Astrocyte (in vitro differentiated cells and primary cell): ENCODE data around the gene CREB5.

Experiments used
- EZH2 ChIP-seq: IDR thresholded peaks from 2 replicates; pipeline ENCODE4 v1.6.1; 2012; ENCODE audit warnings: mild to moderate bottlenecking, low read length, inconsistent platforms; ENCODE audit not compliant: insufficient read depth
- TF ChIP-seq, protein P1 (sequence below): IDR thresholded peaks from 2 replicates; pipeline ENCODE4 v1.5.1; 2011; ENCODE audit warnings: low read depth, mild to moderate bottlenecking, inconsistent platforms, low read length, moderate library complexity; ENCODE audit not compliant: insufficient read depth

DNA sequence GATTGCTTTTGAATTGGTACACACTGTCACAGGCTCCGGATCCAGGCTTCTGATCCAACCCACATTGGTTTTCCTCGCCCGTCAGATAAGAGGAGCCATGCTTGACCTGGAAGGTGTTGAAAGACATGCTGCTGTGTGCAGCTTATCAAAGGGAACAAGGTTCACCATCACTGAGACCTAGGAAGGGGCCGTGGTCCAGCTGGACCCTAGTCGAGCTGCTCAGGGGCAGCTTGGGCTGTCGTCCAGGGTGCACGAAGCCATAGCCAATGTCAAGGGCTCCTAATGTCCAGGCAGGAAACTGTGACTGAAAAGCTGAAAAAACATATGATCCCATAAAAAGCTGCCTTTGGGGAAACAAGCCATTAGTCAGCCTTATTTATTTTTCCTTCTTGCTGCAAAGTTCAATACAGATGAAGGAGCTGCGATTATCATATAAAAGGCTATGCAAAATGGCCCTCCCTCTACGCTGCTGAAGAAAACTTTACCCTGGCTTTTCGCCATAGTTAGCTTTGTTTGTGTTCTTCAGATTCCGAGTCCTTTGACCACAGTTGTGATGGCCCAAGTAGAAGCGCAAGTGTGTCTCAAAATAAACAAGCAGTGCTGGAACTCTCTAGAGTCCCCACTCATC is 118.0 kb downstream of the CREB5 start:
- TF ChIP-seq, protein P1, sequence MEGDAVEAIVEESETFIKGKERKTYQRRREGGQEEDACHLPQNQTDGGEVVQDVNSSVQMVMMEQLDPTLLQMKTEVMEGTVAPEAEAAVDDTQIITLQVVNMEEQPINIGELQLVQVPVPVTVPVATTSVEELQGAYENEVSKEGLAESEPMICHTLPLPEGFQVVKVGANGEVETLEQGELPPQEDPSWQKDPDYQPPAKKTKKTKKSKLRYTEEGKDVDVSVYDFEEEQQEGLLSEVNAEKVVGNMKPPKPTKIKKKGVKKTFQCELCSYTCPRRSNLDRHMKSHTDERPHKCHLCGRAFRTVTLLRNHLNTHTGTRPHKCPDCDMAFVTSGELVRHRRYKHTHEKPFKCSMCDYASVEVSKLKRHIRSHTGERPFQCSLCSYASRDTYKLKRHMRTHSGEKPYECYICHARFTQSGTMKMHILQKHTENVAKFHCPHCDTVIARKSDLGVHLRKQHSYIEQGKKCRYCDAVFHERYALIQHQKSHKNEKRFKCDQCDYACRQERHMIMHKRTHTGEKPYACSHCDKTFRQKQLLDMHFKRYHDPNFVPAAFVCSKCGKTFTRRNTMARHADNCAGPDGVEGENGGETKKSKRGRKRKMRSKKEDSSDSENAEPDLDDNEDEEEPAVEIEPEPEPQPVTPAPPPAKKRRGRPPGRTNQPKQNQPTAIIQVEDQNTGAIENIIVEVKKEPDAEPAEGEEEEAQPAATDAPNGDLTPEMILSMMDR, result no peak
- TF ChIP-seq EZH2, result no peak
